Measurements from ENCODE around the gene NSUN3. TPM values are rescaled to one million over a fixed set of nuclear protein-coding genes. Genes with fewer than 3 reads are reported as not detected.
A peak's percentile ranks its signal among the peaks of the same experiment; 100 is the strongest.

The NSUN3 gene
- total RNA-seq, 1 donor from 2014 or later: 15.3 TPM

DNA sequence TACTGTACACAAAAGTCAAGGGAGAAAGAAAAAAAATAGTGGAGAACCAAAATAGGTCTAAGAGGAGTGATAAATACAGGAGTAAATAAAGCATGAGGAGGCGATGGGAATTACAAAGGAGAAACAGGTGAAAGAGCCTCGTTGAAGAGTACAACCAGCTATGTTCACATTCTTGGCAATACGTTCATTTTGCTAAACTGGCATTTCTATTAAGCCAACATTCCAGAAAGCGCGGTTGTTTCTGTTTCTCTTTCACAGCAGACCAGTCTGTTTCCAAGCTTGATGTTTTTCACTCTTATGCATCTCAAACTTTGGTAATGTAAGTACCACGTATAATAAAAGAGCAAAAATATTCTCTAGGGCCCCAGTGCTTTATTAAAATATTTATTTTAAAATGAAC is 74.5 kb downstream of the NSUN3 start:
- Mint-ChIP-seq H3K4me3 (ENCODE audit: low read depth) (no peak overlapping the region), H3K27ac (no peak overlapping the region), H3K4me1 (ENCODE audit: low read depth) (peaks cover 3% of the 10 kb centered on the region), H3K27me3 (no peaks in the 10 kb centered on the region), H3K36me3 (ENCODE audit: insufficient read depth) (no peaks in the 10 kb centered on the region), H3K9me3 (ENCODE audit: low read depth) (peaks cover 8% of the 10 kb centered on the region)
- TF ChIP-seq, protein P1, sequence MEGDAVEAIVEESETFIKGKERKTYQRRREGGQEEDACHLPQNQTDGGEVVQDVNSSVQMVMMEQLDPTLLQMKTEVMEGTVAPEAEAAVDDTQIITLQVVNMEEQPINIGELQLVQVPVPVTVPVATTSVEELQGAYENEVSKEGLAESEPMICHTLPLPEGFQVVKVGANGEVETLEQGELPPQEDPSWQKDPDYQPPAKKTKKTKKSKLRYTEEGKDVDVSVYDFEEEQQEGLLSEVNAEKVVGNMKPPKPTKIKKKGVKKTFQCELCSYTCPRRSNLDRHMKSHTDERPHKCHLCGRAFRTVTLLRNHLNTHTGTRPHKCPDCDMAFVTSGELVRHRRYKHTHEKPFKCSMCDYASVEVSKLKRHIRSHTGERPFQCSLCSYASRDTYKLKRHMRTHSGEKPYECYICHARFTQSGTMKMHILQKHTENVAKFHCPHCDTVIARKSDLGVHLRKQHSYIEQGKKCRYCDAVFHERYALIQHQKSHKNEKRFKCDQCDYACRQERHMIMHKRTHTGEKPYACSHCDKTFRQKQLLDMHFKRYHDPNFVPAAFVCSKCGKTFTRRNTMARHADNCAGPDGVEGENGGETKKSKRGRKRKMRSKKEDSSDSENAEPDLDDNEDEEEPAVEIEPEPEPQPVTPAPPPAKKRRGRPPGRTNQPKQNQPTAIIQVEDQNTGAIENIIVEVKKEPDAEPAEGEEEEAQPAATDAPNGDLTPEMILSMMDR (IDR thresholded peaks at IDR 0.05; ENCODE audit: unreplicated experiment): no peak
- DNase-seq (ENCODE audit: low spot score, unreplicated experiment): no peak

DNA sequence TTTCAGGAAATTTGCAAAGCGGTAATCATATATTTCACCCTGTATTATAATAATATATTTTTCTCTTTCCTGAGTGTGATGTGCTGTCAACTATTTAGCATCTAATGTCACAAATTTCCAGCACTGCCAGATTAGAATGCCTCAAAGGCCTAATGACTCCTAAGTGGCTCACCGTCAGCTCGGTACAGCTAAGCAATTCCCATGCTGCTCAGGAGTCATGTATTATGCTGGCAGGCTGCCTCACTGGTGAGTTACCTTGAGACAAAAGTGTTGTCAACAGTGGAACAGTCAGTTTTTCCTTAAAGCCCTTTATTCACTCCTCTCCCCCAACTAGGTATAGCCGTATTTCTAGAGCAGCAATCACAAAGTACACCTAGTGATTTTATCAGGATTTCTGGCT is 83.6 kb downstream of the NSUN3 start:
- DNase-seq (ENCODE audit: low spot score, unreplicated experiment): no peak
- Mint-ChIP-seq H3K4me3 (ENCODE audit: low read depth) (no peak overlapping the region), H3K9me3 (ENCODE audit: low read depth) (peaks cover 3% of the 10 kb centered on the region), H3K36me3 (ENCODE audit: insufficient read depth) (no peaks in the 10 kb centered on the region), H3K4me1 (ENCODE audit: low read depth) (no peaks in the 10 kb centered on the region), H3K27ac (peak overlapping the region; percentile 22), H3K27me3 (no peaks in the 10 kb centered on the region)
- TF ChIP-seq, protein P1 (IDR thresholded peaks at IDR 0.05; ENCODE audit: unreplicated experiment): no peak

DNA sequence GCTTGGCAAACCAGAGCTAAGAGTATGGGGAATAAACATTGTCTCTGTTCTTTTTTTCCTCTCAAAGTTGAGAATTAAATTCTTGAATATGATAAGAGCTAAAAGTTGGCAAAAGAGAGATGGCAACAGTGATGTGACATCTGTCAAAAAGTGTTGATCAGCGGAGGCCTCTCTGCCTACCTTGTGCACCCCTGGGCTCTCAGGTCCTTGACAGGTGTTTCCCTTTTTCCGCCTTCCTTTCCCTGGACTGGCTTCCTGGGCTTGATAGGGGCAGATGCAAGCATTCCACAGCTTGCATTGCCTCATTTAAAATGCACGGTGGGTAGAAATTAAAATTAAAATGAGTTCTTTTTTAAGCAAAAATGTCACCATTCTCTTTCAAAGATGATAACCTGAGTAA is 84.2 kb downstream of the NSUN3 start:
- DNase-seq (ENCODE audit: low spot score, unreplicated experiment): no peak
- no peak overlapping the region for H3K4me3 Mint-ChIP-seq (ENCODE audit: low read depth)
- no peaks in the 10 kb centered on the region for H3K36me3 Mint-ChIP-seq (ENCODE audit: insufficient read depth)

DNA sequence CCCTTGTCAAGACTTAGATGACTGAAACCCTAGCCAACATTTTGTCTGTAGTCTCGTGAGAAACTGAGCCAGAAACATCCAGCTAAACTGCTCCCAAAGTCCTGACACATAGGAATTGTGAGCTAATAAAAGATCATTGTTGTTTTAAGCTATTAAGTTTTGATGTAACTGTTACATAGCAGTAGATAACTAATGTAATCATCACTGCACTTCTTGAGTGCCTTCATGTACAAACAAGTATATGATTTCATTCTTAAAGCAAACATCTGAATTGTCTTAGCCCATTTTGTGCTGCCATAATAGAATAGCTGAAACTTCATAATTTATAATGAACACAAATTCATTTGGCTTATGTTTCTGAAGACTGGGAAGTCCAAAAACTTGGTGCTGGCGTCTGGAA is 87.3 kb downstream of the NSUN3 start:
- Mint-ChIP-seq H3K36me3 (ENCODE audit: insufficient read depth) (no peaks in the 10 kb centered on the region), H3K4me3 (ENCODE audit: low read depth) (no peak overlapping the region), H3K9me3 (ENCODE audit: low read depth) (peaks cover 3% of the 10 kb centered on the region), H3K4me1 (ENCODE audit: low read depth) (no peaks in the 10 kb centered on the region), H3K27me3 (no peaks in the 10 kb centered on the region), H3K27ac (no peak overlapping the region)
- DNase-seq (ENCODE audit: low spot score, unreplicated experiment): no peak
- TF ChIP-seq, protein P1 (IDR thresholded peaks at IDR 0.05; ENCODE audit: unreplicated experiment): no peak

More for the DNA sequence above, 84.2 kb downstream of the NSUN3 start:
- Mint-ChIP-seq H3K27ac (no peak overlapping the region), H3K4me1 (ENCODE audit: low read depth) (no peaks in the 10 kb centered on the region), H3K27me3 (no peaks in the 10 kb centered on the region), H3K9me3 (ENCODE audit: low read depth) (peaks cover 3% of the 10 kb centered on the region)
- TF ChIP-seq, protein P1 (IDR thresholded peaks at IDR 0.05; ENCODE audit: unreplicated experiment): no peak

DNA sequence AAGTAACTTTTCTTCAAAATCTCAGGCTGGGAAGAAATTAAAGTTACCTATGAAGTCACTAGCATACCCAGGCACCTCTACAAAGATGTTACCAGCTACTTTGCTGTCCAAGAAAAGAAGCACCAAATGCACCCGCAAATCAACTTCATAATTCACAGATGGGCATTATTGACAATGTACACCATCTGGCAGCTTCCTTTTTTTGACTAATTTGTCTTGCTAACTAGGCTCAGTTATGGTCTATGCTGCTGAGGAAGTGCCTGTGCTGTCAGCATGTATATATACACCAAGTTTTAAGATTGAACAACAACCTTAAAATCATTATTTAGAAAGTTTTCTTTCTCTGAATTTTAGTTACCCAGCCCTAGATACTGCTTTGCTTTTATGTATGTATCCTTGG is 93.8 kb downstream of the NSUN3 start:
- TF ChIP-seq, protein P1 (IDR thresholded peaks at IDR 0.05; ENCODE audit: unreplicated experiment): no peak
- Mint-ChIP-seq H3K9me3 (ENCODE audit: low read depth) (no peaks in the 10 kb centered on the region), H3K36me3 (ENCODE audit: insufficient read depth) (no peaks in the 10 kb centered on the region), H3K27me3 (no peaks in the 10 kb centered on the region), H3K4me1 (ENCODE audit: low read depth) (no peaks in the 10 kb centered on the region), H3K4me3 (ENCODE audit: low read depth) (no peak overlapping the region), H3K27ac (no peak overlapping the region)
- no peak for DNase-seq (ENCODE audit: low spot score, unreplicated experiment)
